Fibroblast of skin of back (primary cell): ENCODE data around the gene DCUN1D1. TPM values are rescaled to one million over a fixed set of nuclear protein-coding genes. Genes with fewer than 3 reads are reported as not detected.
"Not testable (repeated sequence)": the region's sequence is repeated elsewhere in the genome, so short reads cannot be mapped to it uniquely, and the experiment has no call there.

Experiments
- DNase-seq: peaks from one replicate; pipeline ENCODE4 v3.0.0-alpha.2; 2013
- polyA plus RNA-seq, 2 experiments: library from polyadenylated mRNA; unstranded; fragments of 120-200 nt; gene quantifications; one replicate each; pipeline ENCODE4 v1.2.1, GENCODE V29; 2013; ENCODE audit not compliant: insufficient read length in 2 of 2

The DCUN1D1 gene
- 23.9 TPM for polyA plus RNA-seq (2013, experiment 1 of 2; ENCODE audit: insufficient read length)
- polyA plus RNA-seq (2013, experiment 2 of 2; ENCODE audit: insufficient read length), result 26.6 TPM

- DNase-seq, result peak; percentile 88
Observed at GRCh38 chr3:182980204-182981037, at the start of gene DCUN1D1. Gene DCUN1D1, minus strand, starts transcription at chr3:182980538. Its CDS starts 49 bp downstream, at chr3:182980489.

- no peak for DNase-seq
Observed at GRCh38 chr3:183028416-183028815, 48.1 kb upstream of the DCUN1D1 start.

DNA sequence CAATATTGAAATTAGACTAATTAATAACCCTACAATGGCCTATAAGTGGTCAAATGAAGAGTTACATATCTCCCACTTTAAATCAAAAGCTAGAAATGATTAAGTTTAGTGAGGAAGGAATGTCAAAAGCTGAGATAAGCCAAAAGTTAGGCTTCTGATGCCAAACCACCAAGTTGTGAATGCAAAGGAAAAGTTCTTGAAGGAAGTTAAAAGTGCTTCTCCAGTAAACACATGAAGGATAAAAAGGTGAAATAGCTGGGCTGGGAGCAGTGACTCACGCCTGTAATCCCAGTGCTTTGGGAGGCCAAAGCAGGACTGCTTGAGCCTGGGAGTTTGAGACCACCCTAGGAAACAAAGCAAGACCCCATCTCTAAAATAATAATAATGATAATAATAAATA lies 46.9 kb upstream of the DCUN1D1 start:
- DNase-seq, result no peak

DNA sequence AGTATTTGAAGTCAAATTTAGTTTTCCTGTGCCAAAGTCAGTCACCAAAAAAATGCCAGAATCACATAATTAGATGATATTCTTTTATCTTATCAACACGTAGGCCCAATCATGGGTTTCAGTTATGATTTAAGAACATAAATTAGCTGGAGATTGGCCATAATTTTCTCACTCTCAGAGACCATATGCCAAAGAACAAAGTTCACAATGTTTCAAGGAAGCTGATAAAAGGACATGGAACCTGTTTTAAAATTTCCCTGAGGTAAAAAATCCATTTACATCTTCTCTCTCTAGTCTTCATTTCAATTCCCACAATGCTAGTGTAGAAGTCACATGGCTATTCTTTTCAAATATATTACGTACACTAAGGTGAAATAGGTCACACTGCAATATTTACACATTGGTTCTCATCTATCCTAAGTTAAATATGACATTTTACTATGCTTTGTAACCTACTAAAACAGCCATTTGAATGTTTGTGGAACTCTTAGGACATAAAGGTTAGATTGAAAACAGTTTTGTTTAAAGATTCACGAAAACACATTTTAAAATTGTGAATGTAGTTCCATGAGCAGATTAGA lies 42.7 kb upstream of the DCUN1D1 start:
- DNase-seq, result no peak

GRCh38 chr3:183018421-183019192 lies 38.3 kb upstream of the DCUN1D1 start:
- no peak for DNase-seq

GRCh38 chr3:183015185-183015584 lies 34.8 kb upstream of the DCUN1D1 start:
- DNase-seq, result no peak

GRCh38 chr3:183013856-183014255 lies 33.5 kb upstream of the DCUN1D1 start:
- DNase-seq, result no peak

- no peak for DNase-seq
Observed at GRCh38 chr3:183013074-183013473, 32.7 kb upstream of the DCUN1D1 start.

- peak; percentile 13 for DNase-seq
Observed at GRCh38 chr3:183008800-183009199, 28.5 kb upstream of the DCUN1D1 start.

DNA sequence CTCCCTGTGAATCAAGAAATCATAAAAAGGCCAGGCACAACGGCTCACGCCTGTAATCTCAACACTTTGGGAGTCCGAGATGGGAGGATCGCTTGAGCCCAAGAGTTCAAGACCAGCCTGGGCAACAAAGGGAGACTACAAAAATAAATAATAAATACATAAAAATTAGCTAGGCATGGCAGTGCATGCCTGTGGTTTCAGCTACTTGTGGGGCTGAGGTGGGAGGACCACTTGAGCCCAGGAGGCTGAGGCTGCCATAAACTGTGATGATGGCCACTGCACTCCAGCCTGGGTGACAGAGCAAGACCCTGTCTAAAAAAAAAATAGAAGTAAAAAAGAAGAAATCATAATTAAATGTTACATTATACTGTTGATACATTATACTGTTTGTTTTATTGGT lies 28.0 kb upstream of the DCUN1D1 start:
- peak; percentile 12 for DNase-seq

GRCh38 chr3:183006396-183007002 lies 26.2 kb upstream of the DCUN1D1 start:
- no peak for DNase-seq

DNA sequence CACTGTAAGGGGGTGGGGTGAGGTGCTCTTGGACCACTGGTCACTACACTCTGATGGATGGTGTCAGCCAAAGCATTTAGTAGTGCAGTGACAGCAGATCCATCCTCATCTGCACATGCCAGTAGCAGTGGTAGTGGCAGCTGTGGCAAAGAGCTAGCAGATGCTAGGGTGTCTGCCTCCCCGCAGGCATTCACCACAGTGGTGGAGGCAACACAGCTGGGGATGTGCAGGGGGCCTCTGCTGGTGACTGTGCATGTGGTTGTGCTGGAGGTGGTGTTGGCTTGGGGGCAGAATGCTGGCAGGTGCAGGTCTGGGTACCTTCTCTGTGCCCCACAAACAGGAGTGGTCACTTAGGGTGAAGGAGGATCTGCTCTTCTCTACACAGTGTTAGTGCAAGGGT lies 19.4 kb upstream of the DCUN1D1 start:
- DNase-seq, result no peak

DNA sequence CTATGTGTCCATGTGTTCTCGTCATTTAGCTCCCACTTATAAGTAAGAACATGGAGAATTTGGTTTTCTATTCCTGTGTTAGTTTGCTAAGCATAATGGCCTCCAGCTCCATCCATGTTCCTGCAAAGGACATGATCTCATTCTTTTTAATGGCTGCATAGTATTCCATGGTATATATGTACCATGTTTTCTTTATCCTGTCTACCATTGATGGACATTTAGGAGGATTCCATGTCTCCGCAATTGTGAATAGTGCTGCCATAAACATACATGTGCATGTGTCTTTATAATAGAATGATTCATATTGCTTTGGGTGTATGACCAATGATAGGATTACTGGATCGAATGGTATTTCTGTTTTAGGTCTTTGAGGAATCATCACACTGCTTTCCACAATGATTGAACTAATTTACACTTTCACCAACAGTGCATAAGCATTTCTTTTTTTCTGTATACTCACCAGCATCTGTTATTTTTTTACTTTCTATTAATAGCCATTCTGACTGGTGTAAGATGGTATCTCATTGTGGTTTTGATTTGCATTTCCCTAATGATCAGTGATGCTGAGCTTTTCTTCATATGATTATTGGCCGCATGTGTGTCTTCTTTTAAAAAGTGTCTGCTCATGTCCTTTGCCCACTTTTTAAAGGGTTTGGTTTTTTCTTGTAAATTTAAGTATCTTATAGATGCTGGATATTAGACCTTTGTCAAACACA lies 13.3 kb upstream of the DCUN1D1 start:
- DNase-seq, result not testable (repeated sequence)

- DNase-seq, result no peak
Observed at GRCh38 chr3:182989566-182989965, 9.2 kb upstream of the DCUN1D1 start.

GRCh38 chr3:182986021-182986420 lies 5.7 kb upstream of the DCUN1D1 start:
- DNase-seq, result no peak

DNA sequence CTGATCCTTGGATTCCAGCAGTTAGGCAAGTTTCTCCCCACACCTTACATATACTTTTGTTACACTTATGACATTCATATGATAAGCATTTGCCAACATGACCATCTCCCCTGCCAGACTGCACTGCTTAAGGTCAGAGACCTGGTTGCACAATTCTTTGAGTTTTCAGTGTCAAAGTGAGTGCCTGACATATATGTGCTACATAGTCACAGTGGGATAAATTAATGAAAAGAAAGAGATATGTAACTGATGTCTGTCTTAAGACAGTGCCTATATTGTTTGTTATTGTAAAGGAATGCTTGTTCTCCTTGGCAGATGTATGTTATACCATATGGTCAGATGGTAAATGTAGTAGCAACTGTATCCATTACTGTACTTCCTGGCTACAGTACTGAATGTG lies 3.5 kb upstream of the DCUN1D1 start:
- no peak for DNase-seq

GRCh38 chr3:182981038-182981380 lies 671 bp upstream of the DCUN1D1 start:
- no peak for DNase-seq

DNA sequence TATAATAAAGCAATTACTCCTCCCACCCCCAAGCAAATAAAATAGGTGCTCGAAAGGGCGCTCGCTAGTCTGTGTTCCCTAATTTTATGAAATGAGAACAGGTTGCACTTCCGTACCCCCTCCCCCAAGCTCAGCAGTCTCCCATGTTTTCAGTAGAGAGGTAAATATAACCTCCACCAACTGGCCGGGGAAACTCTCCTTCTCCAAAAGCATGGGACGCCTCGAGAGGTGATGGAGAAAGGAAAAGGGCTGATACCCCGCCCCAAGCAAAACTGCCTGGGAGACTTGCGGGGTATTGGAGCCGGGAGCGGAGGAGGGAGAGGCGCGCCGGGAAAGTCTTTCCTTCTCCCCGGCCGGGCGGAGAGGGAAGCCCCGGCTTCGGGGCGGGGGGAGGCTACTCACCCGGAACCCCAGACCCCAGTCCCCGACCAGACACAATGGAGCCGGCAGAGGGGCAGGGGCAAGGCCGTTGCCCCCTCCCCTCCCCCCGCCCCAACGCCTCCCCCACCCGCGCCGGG lies 605 bp downstream of the DCUN1D1 start:
- DNase-seq, result peak; percentile 31

- no peak for DNase-seq
Observed at GRCh38 chr3:182979103-182979673, 1.1 kb downstream of the DCUN1D1 start.

- DNase-seq, result no peak
Observed at GRCh38 chr3:182978387-182978786, 2.0 kb downstream of the DCUN1D1 start.

- DNase-seq, result no peak
Observed at GRCh38 chr3:182973047-182973446, 7.3 kb downstream of the DCUN1D1 start.

GRCh38 chr3:182972387-182972786 lies 8.0 kb downstream of the DCUN1D1 start:
- no peak for DNase-seq
